Ascending aorta (tissue), 2 donors: ENCODE measurements around the gene OOSP1. TPM values are rescaled to one million over a fixed set of nuclear protein-coding genes. Genes with fewer than 3 reads are reported as not detected.

Experiments used
- DNase-seq, 2 donors: peaks; one replicate each; pipeline ENCODE4 v3.0.0-alpha.2; 2019; ENCODE audit warnings: low spot score in 2 of 2
- H3K27ac ChIP-seq, 2 donors: fragments of 200-600 bp; sonication (generic); one replicate each; pipeline ENCODE4 v1.5.1; 2016 to 2017; ENCODE audit warnings: mild to moderate bottlenecking in 1 of 2
- H3K27me3 ChIP-seq: fragments of 200-600 bp; sonication (generic); one replicate; pipeline ENCODE4 v1.5.1; 2017
- H3K36me3 ChIP-seq, 2 donors: fragments of 200-600 bp; sonication (generic); one replicate each; pipeline ENCODE4 v1.5.1; 2016
- H3K4me1 ChIP-seq, 2 donors: fragments of 200-600 bp; sonication (generic); one replicate each; pipeline ENCODE4 v1.5.1; 2016 to 2017; ENCODE audit warnings: mild to moderate bottlenecking in 1 of 2
- H3K4me3 ChIP-seq, 2 donors: fragments of 200-600 bp; sonication (generic); one replicate each; pipeline ENCODE4 v1.5.1; 2016 to 2017; ENCODE audit warnings: mild to moderate bottlenecking in 1 of 2
- H3K9me3 ChIP-seq, 2 donors: fragments of 200-600 bp; sonication (generic); one replicate each; pipeline ENCODE4 v1.5.1; 2016
- intact Hi-C: fragments of 100-400 bp; cut with DNase I; formaldehyde crosslinking; loops from one replicate; pipeline ENCODE4 v1.15.1; 2023
- total RNA-seq: library from RNA; depleted of rRNA; stranded (reverse); fragments of >200 nt; gene quantifications from one replicate; pipeline ENCODE4 v1.1.0, GENCODE V29; 2016
- TF ChIP-seq, protein P1 (sequence below), 3 experiments: fragments of 200-600 bp in 2 of 3; fragments of 450-650 bp in 1 of 3; sonication (generic) in 2 of 3; IDR thresholded peaks; one replicate each; pipeline ENCODE4 v1.5.1; 2016 to 2019; ENCODE audit warnings: antibody characterized with exemption in 3 of 3, mild to moderate bottlenecking in 1 of 3, moderate library complexity in 1 of 3

OOSP1 gene
- total RNA-seq, 1 donor from 2014 or later, result not detected

DNA sequence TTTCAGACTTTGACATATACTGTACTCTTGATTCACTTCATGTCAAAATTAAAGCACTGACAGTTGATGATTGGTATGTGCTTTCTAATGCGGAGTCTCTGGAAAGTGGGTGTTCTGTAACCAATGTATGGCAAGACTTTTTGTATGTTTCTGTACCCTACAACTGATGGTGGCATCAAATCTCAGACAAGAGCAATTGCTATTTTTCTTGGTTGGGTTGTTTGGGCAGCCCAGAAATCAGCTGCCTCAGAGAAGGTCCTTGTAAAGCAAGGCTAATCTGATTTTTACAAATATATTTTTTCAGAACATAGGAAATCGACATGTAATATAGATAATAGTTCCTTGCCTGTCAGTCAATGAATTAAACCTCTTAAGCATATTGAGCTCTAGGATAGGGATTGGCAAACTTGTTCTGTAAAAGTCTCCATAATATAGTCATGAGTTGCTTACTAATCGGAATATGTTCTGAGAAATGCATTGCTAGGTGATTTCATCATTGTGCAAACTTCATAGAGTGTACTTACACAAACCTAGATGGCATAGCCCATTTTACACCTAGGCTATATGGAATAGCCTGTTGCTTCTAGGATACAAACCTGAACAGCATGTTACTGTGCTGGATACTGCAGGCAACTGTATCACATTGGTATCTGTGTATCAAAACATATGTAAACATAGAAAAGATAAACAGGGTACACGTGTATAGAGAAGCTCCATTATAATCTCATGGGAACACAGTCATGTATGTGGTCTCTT is 15.4 kb downstream of the OOSP1 start:
- TF ChIP-seq, protein P1, sequence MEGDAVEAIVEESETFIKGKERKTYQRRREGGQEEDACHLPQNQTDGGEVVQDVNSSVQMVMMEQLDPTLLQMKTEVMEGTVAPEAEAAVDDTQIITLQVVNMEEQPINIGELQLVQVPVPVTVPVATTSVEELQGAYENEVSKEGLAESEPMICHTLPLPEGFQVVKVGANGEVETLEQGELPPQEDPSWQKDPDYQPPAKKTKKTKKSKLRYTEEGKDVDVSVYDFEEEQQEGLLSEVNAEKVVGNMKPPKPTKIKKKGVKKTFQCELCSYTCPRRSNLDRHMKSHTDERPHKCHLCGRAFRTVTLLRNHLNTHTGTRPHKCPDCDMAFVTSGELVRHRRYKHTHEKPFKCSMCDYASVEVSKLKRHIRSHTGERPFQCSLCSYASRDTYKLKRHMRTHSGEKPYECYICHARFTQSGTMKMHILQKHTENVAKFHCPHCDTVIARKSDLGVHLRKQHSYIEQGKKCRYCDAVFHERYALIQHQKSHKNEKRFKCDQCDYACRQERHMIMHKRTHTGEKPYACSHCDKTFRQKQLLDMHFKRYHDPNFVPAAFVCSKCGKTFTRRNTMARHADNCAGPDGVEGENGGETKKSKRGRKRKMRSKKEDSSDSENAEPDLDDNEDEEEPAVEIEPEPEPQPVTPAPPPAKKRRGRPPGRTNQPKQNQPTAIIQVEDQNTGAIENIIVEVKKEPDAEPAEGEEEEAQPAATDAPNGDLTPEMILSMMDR (IDR thresholded peaks at IDR 0.05), result no peak
- Histone ChIP-seq H3K4me1 (no peaks in the 10 kb centered on the region), H3K27ac (no peak overlapping the region), H3K36me3 (no peaks in the 10 kb centered on the region), H3K4me3 (no peak overlapping the region), H3K9me3 (no peaks in the 10 kb centered on the region), H3K27me3 (no peaks in the 10 kb centered on the region)
- intact Hi-C loops, result no loop called here
- DNase-seq, result no peak

DNA sequence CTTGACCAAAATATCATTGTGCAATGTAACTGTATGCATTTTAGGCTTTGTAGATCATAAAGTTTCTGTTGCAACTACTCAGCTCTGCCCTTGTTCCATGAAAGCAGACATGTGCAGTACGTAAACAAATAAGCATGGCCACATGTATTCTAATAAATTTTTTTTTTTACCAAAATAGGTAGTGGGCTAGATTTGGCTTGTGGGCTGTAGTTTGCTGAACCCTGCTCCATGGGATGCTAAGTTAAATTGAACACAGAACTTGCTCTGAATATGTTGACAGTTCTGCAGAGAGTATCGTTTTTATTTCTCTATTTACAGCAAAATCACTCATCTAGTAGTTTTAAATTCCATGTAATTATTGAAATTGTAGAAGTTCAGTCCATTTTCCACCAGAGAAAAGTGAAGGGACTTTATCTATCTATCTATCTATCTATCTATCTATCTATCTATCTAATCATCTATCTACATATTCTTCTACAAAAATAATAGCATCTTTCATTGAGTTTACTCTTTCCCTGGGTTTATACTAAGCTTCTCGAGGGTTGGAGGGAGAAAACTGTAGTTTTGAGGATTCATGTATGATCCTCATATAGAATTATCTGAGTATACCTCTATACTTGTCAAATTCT is 16.1 kb downstream of the OOSP1 start:
- Histone ChIP-seq H3K4me1 (no peaks in the 10 kb centered on the region), H3K27me3 (no peaks in the 10 kb centered on the region), H3K4me3 (no peak overlapping the region), H3K36me3 (no peaks in the 10 kb centered on the region), H3K27ac (no peak overlapping the region), H3K9me3 (no peaks in the 10 kb centered on the region)
- TF ChIP-seq, protein P1 (IDR thresholded peaks at IDR 0.05), result no peak
- no peak for DNase-seq
- intact Hi-C loops, result no loop called here

DNA sequence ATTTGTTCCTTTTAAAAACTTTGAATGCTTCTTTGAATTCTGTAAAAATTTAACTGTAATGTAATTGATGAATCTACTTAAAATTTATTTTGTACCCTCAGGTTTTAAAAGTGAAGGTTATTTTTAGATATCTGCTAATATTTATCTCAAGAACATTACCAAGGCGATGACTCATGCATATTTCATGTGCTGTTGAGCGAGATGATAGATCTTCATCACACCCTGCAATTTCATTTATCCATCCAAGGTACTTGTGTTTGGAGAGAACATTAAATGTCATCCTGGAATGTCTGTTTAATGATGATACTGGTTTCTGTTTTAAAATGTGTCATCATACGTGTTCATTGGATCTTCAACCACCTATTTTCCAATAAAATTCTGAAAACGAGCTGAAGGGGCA is 18.9 kb downstream of the OOSP1 start:
- intact Hi-C loops, result no loop called here
- DNase-seq, result no peak
- Histone ChIP-seq H3K4me3 (no peak overlapping the region), H3K27me3 (no peaks in the 10 kb centered on the region), H3K27ac (no peak overlapping the region), H3K9me3 (no peaks in the 10 kb centered on the region), H3K4me1 (no peaks in the 10 kb centered on the region), H3K36me3 (no peaks in the 10 kb centered on the region)
- TF ChIP-seq, protein P1 (IDR thresholded peaks at IDR 0.05), result no peak

DNA sequence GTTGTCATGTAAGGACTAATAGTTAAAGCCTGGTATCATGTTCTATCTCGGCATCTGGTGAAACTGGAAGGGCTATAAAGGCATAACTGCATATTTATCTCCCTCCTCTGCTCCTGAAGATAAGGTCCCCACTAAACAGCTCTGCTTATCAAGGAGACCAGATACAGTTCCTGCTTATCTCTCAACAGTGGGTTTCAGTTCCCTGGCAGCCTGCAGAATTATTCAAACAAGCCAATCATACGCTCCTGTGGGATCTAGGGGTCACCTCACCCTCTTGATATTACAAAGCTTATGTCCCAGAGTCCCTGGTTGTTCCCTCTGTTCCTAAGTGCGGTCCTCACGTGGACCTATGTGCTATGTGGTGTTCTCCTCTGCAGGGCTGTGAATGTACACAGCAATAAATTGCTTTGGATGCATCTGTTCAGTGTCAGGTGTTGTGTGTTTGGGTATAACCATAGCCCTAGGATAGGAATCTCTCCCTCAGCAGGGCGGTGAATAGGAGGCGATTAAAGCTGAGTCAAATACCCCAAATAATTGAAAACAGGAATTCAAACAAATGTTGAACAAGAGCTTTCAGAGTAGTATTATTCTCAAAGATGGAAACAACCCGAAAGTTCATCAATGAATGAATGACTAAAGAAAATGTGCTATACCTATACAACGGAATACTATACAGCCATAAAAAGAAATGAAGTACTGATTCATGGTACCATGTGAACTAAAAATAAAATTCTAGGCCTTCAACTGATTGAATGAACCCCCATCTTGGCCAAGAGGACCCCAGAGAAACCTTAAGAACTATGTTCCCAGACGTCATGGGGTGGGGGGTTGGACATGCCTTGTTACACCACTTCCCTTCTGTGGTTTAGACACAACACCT is 22.5 kb downstream of the OOSP1 start:
- Histone ChIP-seq H3K4me1 (no peaks in the 10 kb centered on the region), H3K9me3 (no peaks in the 10 kb centered on the region), H3K36me3 (no peaks in the 10 kb centered on the region), H3K27me3 (no peaks in the 10 kb centered on the region), H3K27ac (no peak overlapping the region), H3K4me3 (no peak overlapping the region)
- intact Hi-C loops, result no loop called here
- TF ChIP-seq, protein P1 (IDR thresholded peaks at IDR 0.05), result no peak
- no peak for DNase-seq

DNA sequence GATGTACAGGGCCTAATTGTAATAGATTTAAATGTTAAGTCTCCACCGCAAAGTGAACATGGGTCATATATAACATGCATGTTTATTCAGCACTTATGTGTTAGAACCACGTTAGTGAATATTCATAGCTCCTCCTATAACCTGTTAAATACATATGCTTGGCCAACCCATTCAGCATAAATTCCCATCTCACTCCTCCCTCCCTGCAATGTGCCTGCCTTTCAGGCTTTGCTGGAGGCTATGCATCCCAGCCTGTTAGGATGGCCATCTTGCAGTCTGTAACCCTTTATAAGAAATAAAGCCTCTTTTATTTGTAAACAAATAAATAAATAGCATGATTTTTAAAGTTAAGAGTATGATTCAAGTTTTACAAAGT is 23.9 kb downstream of the OOSP1 start:
- Histone ChIP-seq H3K4me1 (no peaks in the 10 kb centered on the region), H3K36me3 (no peaks in the 10 kb centered on the region), H3K27me3 (no peaks in the 10 kb centered on the region), H3K4me3 (no peak overlapping the region), H3K27ac (no peak overlapping the region), H3K9me3 (no peaks in the 10 kb centered on the region)
- no peak for DNase-seq
- TF ChIP-seq, protein P1 (IDR thresholded peaks at IDR 0.05), result no peak
- intact Hi-C loops, result no loop called here
